ENCODE measurements around the gene AHSG.

AHSG gene

DNA sequence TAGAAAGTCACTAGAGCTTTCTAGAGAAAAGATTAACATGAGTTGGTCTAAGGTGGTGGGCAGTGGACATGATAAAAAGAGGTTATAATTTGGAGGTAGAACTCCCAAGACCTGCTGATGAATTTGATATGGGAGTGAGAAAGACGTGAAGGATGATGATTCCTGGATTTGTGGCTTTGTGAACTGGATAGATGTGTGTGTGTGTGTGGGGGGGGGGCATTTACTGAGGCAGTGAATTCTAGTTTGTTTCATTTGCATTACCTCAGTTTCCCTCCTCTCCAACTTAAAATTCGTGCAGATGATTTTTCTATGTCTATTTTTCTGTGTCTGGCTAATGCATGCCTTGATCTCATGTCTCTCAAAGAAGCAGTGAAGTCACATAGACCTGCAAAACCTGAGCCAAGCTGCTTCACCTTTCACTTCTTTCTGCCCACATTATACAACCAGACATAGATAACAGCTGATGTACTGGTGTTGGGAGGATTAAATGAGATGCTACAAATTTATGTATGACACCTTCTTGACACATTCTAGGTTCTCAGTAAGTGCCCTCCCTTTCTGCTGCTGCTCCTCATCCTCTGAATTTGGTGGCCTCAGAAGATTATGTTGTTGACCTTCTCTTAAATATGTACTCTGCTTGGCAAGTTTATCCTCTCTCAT lies 9.9 kb downstream of the AHSG start:
- TF ChIP-seq, protein P1, sequence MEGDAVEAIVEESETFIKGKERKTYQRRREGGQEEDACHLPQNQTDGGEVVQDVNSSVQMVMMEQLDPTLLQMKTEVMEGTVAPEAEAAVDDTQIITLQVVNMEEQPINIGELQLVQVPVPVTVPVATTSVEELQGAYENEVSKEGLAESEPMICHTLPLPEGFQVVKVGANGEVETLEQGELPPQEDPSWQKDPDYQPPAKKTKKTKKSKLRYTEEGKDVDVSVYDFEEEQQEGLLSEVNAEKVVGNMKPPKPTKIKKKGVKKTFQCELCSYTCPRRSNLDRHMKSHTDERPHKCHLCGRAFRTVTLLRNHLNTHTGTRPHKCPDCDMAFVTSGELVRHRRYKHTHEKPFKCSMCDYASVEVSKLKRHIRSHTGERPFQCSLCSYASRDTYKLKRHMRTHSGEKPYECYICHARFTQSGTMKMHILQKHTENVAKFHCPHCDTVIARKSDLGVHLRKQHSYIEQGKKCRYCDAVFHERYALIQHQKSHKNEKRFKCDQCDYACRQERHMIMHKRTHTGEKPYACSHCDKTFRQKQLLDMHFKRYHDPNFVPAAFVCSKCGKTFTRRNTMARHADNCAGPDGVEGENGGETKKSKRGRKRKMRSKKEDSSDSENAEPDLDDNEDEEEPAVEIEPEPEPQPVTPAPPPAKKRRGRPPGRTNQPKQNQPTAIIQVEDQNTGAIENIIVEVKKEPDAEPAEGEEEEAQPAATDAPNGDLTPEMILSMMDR (IDR thresholded peaks at IDR 0.05; ENCODE audit: low read depth, low read length, missing control alignments) = no peak

DNA sequence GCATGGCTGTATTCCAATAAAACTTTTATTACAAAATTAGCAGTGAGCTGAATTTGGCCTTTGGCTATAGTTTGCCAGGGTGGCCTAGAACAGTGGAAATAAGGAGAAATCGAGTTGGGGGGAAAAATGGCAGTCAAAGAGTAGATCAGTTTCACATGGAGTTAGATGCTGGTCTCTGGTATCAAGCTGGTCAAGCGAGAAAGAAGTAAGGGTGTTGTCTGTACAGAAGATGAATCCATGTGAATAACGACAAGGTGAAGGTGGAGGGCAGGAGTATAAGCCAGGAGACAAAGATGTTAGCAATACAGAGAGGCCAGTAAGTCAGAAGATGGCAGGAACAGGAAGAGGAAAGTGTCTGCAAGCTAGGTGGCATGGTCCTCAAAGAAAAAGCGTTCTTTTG lies 11.7 kb downstream of the AHSG start:
- no peak overlapping the region for H3K4me3 ChIP-seq (replicated peaks; ENCODE audit: low read depth, low read length)
- TF ChIP-seq, protein P1 (IDR thresholded peaks at IDR 0.05; ENCODE audit: low read depth, low read length, missing control alignments) = no peak
- no peak for DNase-seq (ENCODE audit: extremely low read depth, low read depth)

More for the DNA sequence above, 9.9 kb downstream of the AHSG start:
- no peak for DNase-seq (ENCODE audit: extremely low read depth, low read depth)
- no peak overlapping the region for H3K4me3 ChIP-seq (replicated peaks; ENCODE audit: low read depth, low read length)

DNA sequence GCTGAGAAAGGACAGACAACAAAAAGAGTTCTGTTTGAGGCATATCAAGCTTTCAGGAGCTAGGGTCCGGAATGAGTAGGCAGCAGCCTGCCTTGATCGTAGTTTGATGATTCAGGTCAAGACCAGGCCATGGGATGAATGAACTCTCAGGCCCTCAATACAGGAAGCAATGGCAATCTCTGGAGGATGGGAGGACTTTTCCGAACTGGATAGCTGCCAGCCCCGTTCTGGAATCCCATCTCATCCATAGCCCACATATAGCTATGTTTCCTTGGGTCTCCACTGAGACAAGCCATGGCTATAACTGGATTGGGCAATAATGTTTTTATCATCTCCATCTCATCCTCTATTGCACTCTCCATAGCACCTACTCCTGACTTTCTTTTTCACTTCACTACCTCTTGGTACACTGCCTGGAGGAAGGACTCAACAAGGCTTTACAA lies 12.8 kb downstream of the AHSG start:
- TF ChIP-seq, protein P1 (IDR thresholded peaks at IDR 0.05; ENCODE audit: low read depth, low read length, missing control alignments) = no peak
- no peak overlapping the region for H3K4me3 ChIP-seq (replicated peaks; ENCODE audit: low read depth, low read length)
- DNase-seq (ENCODE audit: extremely low read depth, low read depth) = no peak

DNA sequence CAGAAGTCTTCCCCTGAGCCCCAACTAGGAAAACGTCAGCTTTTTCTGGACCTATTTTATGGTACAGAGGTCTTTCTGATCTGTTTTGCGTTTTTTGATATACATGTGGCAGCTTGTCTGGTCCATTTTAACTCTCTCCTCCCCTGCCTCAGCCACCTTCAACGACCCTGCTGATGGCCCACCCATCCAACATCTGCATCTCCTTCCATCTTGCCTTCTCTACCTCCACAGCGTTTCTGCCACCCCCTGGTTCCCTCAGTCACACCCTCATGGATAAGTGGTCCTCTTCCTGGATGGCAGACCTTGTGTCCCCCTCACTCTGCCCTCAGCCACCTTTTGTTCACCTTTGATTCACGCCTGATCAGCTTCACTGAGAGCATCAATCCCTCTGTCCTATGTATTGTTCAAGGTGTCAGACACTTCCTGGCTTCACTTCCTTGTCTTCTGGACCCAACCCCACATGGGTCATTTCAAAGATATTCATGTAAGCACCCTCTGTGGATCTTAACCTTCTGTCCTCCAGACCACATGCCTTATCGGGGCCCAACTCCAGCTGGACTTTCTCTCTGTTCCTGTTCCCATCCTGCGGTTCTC lies 13.5 kb downstream of the AHSG start:
- TF ChIP-seq, protein P1 (IDR thresholded peaks at IDR 0.05; ENCODE audit: low read depth, low read length, missing control alignments) = no peak
- H3K4me3 ChIP-seq (replicated peaks; ENCODE audit: low read depth, low read length) = no peak overlapping the region
- DNase-seq (ENCODE audit: extremely low read depth, low read depth) = no peak

DNA sequence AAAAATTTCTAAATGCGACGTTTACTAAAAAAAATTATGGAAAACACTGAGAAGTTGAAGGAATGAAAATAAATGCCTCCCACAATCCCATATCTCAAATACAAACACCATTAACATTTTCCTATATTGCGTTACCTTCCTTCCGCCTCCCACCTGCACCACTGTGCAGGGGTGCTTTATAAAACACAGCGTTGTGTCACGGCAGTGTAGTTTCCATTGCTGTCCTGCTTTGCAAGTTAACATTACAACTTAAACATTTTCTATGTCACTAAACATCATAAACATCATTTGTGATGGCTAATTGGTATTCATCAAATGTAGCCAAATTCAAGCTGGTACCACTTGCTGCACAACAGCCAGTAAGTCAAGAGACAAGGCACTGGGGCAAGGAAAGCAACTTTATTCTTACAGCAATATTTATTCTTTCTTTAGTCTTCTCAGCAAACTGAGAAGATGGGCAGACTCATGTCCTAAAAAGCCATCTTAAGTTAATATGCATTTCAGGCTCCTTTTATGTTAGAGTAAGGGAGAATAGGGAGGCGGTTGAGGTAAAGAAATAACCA lies 15.1 kb downstream of the AHSG start:
- no peak overlapping the region for H3K4me3 ChIP-seq (replicated peaks; ENCODE audit: low read depth, low read length)
- DNase-seq (ENCODE audit: extremely low read depth, low read depth) = no peak
- TF ChIP-seq, protein P1 (IDR thresholded peaks at IDR 0.05; ENCODE audit: low read depth, low read length, missing control alignments) = no peak

DNA sequence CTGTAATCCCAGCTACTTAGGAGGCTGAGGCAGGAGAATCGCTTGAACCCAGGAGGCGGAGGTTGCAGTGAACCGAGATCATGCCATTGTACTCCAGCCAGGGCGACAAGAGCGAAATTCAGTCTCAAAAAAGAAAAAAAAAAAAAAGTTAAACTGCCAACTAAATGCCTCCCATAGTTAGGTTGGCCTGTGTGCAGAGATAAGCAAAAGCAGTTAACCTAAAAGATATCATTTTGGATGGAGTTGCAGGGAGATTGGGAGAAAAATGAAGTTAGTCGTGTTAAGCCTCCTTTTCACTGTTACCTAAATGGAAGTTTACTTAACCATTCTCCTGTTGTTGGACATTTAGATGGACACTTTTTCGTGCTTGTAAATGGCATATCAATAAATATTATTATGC lies 15.9 kb downstream of the AHSG start:
- TF ChIP-seq, protein P1 (IDR thresholded peaks at IDR 0.05; ENCODE audit: low read depth, low read length, missing control alignments) = no peak
- DNase-seq (ENCODE audit: extremely low read depth, low read depth) = no peak

More for the DNA sequence above, 15.9 kb downstream of the AHSG start:
- H3K4me3 ChIP-seq (replicated peaks; ENCODE audit: low read depth, low read length) = no peak overlapping the region

Measured in HFF-Myc (cell line).